HG03135 (cell line): ENCODE results near the gene SPATA46.
A peak's percentile ranks its signal among the peaks of the same experiment; 100 is the strongest.

Source experiments
- ATAC-seq: cut with Tn5 transposase; IDR thresholded peaks from one replicate; pipeline ENCODE4 v1.9.1; 2021; ENCODE audit warnings: mild to moderate bottlenecking, moderate library complexity; ENCODE audit not compliant: unreplicated experiment

Gene SPATA46

DNA sequence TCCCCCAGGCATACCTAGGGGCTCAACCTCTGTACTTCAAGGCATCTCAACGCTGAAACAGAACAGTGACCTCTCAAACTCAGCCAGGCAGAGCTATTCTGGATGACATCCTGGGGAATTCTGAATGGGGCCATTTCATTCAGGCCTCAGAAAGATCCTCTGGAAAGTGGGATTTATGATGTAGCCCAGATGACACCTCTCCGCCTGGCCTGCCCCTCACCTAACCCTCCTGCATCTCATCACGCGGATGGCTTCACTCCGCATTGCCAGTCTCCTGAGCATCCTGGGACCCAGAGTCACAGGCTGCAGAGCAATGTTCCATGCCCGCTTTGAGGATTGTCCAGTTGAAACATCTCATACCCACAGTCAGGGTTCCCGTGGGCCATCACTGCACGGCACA, 1.2 kb downstream of the SPATA46 start:
- ATAC-seq = no peak

DNA sequence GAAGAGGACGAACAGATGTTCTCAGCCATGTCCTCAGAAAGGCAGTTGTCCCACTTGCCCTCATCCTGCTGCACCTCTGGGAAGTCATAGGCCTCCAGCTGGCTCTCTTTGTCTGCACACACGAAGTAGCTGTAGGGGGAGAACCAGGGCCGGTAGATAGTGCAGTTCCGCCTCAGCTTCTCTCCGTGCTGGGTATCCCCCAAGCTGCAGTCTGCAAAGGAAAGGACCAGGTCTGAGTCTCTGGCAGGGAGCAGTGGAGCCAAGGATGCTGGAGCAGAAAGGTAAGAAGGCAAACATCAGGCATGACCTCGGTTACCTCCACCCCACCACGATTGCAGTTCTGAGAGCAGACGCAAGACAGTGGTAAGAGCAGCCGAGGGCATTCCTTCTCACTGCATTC, 2.2 kb downstream of the SPATA46 start:
- no peak for ATAC-seq

DNA sequence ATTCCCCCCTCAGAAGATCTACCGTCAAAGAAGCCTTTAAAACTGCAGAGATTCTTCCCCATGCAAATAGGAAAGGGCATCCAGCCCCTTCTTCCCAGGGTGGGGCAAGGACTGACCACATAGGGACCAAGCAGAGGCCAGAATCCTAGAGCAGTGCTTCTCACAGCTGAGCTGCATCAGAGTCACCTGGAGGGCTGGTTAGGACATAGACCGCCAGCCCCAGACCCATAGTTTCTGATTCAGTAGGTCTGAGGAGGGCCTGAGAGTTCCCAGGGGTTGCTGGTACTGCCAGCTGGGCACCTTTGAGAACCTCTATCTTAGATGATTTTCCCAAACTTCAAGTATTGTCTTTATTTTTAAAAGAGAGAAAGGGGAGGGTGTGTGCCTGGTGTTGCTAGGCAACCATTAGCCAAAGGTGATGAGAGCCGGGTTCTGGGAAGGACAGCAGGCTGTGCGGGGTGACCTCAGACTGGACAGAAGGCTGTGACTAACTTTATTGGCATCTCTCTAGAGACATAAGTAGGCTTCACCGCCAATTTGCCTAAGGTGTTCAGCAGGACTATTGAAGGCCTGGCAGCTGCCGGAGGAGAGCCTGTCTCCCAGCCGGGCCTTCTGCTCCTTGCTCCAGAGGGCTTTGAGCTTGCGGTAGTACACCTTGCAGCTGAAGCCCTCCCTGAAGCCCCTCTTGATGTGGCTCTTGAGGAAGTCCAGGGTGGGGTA, 3.0 kb downstream of the SPATA46 start:
- no peak for ATAC-seq

DNA sequence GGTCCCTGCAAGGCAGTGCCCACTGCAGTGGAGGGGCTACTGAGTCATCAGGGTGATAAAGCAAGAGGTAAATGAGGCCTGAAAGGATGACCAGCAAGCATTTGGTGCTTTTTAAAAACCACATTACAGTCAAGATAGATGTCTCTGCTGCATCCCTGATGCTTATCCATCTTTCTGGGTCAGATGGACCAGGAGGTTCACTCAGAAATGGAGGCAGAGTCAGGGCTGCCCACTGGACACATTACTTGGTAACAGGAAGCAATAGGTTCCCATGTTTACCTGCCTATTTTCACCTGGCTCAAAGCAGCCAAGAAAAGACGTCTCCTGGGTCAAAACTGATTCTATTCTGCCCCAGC, 3.6 kb downstream of the SPATA46 start:
- no peak for ATAC-seq

DNA sequence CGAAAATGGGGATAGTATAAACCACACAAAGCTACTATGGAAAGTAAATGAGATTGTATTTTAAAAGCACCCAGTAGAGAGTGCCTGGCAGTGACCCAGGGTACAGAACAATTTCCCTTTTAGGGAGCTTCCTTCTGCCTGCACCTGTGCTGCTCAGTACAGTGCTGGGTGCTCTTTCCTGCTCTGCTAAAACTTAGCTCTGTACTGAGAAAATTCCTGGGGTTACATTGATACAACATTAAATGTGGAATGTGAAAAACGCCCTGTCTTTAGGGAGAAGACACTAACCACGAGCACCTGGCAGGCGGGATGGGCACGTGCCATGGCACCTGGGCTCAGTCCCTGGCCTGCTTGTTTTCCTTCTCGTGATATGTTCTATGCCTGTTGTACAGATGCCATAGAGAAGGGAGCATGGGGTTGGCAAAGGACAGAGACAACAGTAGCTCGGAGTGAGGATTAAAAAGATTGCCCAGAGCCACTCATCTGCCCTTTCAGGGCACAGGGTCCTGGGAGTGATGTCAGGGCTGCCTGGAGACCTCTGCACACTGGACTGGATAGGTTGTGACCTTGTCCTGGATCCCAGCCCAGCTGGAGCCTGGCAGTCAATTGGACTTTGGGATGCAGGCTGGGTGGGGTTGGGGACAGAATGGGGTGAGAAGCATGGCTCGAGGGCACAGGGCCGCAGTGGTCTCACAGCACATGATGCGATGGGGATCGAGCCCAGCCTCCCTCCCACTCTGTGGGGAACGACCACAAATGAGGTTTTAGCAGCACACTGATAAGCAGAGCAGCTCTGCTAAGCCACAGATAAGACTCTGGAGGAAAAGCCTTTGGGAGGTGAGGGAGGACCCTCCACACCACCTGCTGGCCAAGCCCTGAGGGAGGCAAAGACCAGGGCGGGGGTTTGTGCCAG, 4.2 kb downstream of the SPATA46 start:
- no peak for ATAC-seq

DNA sequence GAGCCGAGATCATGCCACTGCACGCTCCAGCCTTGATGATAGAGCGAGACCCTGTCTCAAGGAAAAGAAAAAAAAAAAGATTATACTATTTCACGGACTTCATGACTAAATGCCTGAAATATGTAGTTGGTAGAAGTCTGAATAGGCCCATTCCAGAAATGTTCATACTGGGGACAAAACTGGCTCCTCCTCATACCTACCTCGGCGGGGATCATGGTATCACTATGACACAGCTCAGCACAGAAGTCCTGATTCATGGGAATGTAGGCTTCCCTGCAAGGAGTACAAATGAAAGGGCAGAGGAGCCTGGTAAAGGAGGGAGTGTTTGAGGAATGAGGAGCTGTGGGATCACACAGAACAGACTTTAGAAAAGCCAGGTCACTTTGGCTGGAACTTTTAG, 5.0 kb downstream of the SPATA46 start:
- ATAC-seq = no peak

DNA sequence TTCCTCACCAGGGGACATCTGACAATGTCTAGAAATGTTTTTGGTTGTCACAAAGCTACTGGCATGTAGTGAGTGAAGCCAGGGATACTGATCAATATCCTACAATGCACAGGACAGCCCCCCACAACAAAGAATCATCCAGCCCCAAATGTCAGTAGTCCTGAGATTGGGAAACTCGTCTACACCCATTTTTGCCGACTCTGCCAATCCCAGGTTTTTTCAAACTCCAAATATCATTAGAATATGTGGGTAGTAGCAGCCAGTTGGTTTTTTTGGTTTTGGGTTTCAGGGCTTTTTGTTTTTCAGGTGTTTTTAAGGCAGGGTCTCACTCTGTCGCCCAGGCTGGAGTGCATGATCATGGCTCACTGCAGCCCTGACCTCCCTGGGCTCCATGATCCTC, 5.9 kb downstream of the SPATA46 start:
- ATAC-seq = no peak

DNA sequence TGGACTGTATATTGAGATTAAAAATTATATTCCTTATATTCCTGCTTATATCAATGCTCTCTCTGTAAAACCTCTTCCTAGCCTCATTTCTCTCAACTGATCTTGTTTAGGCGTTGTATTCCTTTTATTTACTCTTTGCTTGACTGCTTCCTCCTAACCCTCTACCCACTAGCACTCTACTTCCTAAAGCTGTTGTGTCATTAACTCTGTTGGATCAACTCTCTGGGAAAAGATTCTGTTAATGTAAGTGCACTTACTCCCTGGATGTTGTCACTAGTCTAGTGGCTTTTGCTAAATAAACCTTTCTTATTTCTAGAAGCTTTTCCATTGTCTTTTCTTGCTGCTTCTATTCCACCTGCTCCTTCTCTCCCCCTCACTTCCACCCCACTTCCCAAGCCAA, 6.5 kb downstream of the SPATA46 start:
- ATAC-seq = no peak

DNA sequence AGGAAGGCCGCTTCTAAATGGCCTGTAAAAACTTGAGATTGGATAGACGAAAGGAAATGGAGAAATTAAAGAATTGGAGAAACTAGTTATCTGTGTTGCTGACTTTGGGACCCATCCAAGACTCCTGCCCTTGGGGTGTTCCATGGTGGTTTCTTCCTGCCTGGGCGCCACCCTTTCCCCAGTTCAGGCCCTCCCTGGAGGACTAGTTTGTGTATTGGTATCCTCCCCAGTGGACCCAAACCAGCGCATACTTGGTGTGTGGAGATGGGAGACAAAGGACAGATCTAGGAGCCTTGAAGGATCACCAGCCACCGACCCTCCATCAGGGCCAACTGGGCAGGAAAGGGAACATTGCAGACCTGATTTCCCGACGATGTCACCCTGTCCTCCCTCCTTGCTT, 7.1 kb downstream of the SPATA46 start:
- ATAC-seq = no peak

DNA sequence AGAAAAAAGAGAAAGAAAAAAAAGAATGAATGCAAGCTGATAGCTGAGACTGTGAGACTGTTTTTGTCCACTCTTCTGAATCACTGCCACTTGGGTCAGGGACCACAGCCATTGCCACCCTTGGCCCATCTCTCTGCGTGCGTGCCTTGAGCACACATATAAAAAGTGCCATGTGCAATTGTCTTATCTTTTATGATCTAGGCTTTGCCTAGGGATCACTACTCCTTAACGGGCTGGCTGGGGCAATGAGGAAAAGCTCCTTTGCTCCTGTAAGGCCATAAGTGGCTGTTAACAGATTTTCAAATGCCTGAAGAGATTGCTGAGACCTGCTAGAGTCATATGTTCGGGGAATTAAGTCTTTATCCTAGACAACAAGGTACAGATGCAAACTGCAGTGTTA, 8.2 kb downstream of the SPATA46 start:
- ATAC-seq = no peak

DNA sequence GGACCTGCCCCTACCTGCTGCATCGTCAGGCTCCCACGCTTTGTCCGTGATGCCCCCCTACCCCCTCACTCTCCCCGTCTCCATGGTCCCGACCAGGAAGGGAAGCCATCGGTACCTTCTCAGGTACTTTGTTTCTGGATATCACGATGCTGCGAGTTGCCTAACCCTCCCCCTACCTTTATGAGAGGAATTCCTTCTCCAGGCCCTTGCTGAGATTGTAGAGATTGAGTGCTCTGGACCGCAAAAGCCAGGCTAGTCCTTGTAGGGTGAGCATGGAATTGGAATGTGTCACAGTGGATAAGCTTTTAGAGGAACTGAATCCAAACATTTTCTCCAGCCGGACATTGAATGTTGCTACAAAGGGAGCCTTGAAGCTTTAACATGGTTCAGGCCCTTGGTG, 8.9 kb downstream of the SPATA46 start:
- ATAC-seq = no peak

DNA sequence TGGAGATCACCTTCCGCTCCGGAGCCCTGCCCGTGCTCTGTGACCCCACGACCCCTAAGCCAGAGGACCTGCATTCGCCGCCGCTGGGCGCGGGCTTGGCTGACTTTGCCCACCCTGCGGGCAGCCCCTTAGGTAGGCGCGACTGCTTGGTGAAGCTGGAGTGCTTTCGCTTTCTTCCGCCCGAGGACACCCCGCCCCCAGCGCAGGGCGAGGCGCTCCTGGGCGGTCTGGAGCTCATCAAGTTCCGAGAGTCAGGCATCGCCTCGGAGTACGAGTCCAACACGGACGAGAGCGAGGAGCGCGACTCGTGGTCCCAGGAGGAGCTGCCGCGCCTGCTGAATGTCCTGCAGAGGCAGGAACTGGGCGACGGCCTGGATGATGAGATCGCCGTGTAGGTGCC, 9.6 kb downstream of the SPATA46 start:
- no peak for ATAC-seq

DNA sequence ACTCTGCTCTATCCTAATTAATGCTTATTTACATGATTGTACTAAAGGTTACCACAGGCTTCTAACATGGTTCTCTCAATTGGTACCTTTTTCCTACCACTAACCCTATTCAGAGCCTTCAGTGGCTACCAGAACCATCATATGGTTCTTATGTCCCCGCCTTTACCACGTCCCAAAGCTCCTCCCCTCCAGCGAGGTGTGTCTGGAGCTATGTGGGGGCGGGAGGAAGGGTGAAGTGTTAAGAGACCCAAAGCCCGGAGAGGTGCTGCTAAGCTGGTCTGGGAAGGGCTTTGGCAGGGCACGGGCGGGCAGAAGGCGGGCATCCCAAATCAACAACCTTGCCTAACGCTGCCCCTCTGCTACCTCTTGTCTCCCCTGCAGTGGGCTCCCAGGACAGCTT, 10.0 kb downstream of the SPATA46 start:
- no peak for ATAC-seq

DNA sequence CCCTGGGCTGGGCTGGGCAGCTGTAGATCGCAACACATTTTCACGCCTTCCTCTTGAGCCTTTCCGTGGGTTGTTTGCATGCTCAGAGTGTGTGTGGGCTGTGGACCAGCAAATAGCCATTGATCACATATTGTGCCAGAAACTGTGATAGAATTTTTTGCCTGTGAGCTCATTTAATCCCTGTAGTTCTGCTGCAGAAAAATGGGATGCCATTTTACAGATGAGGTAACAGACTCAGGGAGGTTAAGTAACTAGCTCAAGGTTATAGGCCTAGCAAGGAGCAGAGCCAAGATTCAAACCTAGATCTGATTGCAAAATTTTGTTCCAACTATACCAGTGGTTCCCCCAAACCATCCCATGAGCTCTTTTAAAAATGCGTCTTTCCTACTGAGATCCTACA, 10.5 kb downstream of the SPATA46 start:
- ATAC-seq = no peak

DNA sequence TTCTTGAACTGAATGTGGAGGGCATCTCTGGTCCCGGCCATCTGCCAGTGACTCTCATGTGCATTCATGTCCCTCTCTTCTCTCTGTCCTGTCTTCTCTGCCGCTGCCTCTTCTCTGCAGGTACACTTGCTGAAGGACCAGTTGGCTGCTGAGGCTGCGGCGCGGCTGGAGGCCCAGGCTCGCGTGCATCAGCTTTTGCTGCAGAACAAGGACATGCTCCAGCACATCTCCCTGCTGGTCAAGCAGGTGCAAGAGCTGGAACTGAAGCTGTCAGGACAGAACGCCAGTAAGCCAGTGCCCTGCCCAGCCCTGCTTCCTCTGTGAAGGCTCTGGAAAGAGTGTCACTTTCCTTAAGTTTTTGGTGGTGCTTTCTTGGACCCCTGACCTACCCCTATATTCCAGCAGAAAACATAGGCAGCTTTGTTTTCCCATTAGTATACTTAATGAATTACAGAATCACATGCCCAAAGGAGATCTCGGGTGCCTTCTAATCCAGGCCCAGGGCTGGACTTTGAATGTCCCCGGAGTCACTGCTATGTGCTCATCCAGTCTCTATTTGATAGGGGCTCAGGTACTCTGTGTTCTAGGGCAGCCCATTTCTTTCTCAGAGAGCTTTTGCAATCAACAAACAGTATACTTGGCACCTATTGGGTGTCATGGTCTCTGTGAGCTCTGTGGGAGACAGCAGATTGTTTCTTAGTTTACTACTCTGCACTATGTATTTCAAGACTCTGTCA, 11.2 kb downstream of the SPATA46 start:
- ATAC-seq = no peak

DNA sequence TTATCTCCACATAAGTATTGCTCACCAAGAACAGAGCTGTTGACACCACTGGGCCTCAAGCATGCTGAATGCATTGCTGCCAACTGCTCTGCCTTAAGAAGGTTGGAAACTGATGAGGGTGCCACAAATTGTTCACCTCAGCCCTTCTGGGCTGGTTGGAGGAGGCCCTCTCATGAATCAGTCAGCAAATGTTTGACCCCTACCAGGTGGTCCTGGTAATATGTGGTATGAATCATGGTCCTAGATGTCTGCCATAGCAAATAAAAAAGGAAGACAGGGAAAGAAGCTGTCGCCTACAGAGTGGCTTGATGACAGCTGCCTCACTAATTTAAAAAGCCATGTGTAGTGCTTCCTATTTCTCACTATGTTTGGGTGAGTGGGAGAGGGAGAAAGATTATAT, 12.2 kb downstream of the SPATA46 start:
- no peak for ATAC-seq

DNA sequence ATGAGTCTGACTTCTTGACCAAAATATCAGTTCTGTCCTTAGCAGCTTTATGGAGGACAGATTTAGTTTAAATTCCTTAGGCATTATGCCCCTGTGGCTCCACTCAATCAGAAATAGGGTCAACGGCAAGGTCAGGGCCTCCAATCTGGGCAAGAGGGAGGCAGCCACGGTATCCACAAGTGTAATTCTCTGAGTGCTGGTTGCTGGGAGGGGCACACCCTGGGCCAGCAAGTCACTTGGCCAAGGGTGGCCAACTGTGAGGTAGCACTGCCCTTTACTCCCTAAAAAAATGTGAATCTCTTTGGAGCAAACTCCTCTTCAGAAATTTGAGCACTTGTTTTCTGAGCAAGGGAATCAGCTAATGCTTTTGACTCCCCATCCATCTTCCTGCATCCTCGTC, 12.8 kb downstream of the SPATA46 start:
- ATAC-seq = no peak

DNA sequence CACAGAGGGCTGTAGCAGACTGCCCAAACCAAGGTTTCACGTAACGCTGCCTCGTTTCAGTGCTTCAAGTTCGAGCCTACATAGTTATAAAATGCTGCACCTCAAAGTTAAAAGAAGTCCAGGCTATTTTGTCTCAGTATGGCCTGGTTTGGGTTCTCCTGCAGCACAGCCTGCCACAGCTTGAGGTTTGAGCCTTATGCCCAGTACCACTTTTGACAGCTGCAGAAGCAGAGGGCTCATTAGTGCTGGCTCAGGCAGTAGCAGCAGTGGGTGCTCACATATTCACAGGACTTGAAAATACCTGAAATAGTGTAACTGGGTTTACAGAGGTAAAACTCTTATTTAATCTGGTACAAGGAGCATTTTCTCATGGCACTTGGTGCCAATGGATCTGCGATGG, 15.3 kb downstream of the SPATA46 start:
- ATAC-seq = peak; percentile 34

DNA sequence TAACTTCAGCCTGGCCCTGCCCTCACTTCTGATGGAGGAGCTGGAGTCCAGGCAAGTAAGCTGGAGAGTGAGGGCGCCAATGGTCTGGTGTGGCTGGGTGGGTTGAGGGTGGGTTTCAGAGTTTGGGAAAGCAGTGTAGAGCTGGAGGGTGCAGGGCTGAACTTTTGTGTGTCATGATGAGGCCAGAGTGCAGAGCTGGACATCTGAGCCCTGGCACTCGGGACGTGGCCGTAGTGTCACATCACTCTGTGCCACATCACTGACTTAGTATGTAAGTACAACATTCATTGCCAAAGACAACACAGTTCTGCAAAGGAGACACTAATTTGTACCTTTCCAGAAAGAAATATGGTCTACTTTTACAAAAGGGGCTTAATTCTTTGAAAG, 15.8 kb downstream of the SPATA46 start:
- ATAC-seq = no peak

DNA sequence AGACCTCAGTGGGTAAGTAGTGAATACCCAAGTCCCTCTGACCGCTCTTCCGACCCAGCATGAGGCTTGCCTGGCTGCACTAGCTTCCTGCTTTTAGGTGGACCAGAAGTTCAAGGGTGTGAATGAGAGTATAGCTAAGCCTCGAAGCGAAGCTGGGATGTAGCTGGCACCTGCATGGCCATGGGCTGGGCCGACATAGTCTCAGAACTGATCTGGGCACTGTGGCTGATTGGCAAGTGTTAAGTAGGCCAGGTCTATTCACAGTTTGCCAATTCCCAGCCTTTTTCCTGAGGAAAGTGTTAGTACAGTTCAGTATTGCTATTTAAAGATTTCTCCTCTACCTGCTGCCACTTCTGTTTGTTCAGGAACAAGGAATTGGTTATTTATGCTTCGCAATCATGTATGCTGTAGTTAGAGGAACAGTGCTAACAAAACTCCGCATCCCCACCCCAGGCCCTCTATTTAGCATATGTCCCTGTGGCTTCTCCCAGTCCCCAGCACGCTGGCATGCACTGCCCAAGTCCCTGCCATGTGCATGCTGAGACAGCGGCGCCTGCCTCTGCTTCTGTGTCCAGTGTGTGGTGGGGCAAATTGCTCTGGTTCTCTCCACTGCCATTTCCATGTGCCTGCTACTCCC, 16.3 kb downstream of the SPATA46 start:
- no peak for ATAC-seq

DNA sequence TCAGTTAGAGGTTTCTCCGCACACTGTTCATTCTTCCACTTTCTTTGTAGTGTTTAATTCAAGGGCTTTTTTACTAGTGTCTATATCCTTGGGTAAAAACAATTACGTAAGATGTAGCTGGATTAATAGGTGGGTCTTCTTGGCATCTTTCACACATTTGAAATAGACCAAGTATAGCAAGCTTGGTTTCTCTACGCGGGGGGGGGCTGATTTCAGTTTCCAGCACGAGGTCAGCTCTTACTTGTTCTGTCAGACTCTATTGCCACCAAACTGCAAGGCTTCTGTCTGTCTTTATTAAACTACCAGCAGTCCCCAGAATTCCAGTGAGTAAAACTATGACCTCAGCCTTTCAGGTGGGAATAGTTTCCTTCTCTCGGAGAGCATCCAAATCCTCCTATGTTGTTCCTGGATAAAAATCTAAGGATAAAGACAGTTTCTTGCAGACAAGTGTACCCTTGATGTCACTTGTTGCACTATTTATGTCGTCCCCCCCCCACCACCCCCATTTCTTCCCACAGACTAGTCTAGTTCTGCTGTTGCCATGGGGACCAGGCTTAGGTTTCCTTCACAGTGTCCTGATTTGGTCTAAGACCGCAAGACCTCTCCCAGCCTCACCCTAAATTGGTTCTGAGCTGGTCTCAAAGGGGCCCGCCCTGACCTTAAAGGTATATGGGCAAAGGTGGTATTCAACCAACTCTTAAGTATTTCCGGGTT, 17.0 kb downstream of the SPATA46 start:
- no peak for ATAC-seq
